ENCODE measurements around the gene MTRF1L.

MTRF1L gene

DNA sequence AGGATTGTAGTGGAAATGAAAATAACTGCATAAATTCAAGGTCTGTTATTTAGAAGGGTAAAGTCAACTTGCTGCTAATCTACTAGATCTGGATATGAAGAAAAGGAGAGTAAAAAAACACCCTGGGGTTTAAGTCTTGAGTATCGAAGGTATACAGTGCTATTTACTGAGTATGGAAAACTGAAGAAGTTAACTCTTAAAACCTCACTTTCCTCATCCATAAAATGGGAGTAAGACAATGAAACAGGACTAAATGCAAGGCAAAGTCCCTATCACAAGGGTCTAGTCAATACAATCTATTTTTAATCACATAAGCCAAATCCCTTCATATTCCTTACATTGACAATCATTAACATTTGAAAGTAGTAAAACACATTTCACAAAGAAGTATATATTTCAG is 21.9 kb downstream of the MTRF1L start:
- ATAC-seq (ENCODE audit: insufficient read depth, low read depth): no peak
- peak overlapping the region; percentile 63 for H3K4me2 ChIP-seq (ENCODE audit: insufficient read depth, low read length)
- H3K27ac ChIP-seq (ENCODE audit: low read length): peak overlapping the region; percentile 46
- no peaks in the 10 kb centered on the region for H3K27me3 ChIP-seq (ENCODE audit: insufficient read depth, low read length, poor library complexity)
- peaks cover 60% of the 10 kb centered on the region for H4K20me1 ChIP-seq (ENCODE audit: insufficient read depth, low read length)
- H3K36me3 ChIP-seq (ENCODE audit: insufficient read depth, low read length): peaks cover 68% of the 10 kb centered on the region
- TF ChIP-seq CTCF (IDR thresholded peaks at IDR 0.05; ENCODE audit: borderline replicate concordance, extremely low read depth, low read length, poor library complexity, severe bottlenecking) (no peak), EZH2 (IDR thresholded peaks at IDR 0.05; ENCODE audit: borderline replicate concordance, low read depth, low read length, severe bottlenecking) (no peak)
- H3K9ac ChIP-seq (ENCODE audit: low read depth, low read length): peak overlapping the region; percentile 100
- H3K79me2 ChIP-seq (ENCODE audit: insufficient read depth, low read length): peaks cover 94% of the 10 kb centered on the region
- no peak for DNase-seq
- H3K4me1 ChIP-seq (ENCODE audit: insufficient read depth, low read length): peaks cover 64% of the 10 kb centered on the region
- no peak overlapping the region for H2AFZ ChIP-seq (ENCODE audit: low read depth, low read length)
- H3K4me3 ChIP-seq (ENCODE audit: low read depth in 1 of 2, low read length in 2 of 2): peak overlapping the region; percentile 79 to 94
- H3K9me3 ChIP-seq (ENCODE audit: insufficient read depth, low read length, severe bottlenecking): no peaks in the 10 kb centered on the region

DNA sequence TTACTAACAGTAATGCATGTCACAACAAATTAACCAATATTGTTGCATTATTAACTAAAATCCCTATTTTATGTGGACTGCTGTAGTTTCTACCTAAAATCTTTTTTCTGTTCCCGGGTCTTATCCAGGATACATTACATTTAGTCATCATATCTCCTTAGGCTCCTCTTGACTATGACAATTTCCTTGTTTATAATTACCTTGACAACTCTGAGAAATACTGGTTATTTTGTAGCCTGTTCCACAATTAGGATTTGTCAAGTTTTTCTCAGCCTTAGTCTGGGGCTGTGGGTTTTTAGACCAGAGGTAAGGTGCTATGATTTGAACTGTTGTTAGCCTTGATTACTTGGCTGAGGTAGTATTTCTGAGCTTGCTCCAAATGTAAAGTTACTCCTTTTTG is 23.4 kb downstream of the MTRF1L start:
- Histone ChIP-seq H4K20me1 (ENCODE audit: insufficient read depth, low read length) (peaks cover 75% of the 10 kb centered on the region), H3K9ac (ENCODE audit: low read depth, low read length) (peak overlapping the region; percentile 100), H3K4me1 (ENCODE audit: insufficient read depth, low read length) (peaks cover 66% of the 10 kb centered on the region), H3K79me2 (ENCODE audit: insufficient read depth, low read length) (peaks cover 94% of the 10 kb centered on the region), H3K4me3 (ENCODE audit: low read depth in 1 of 2, low read length in 2 of 2) (peak overlapping the region in 1 of 2 experiments; percentile 79; a peak in 2 of 4 replicates), H3K4me2 (ENCODE audit: insufficient read depth, low read length) (peak overlapping the region; percentile 63), H3K9me3 (ENCODE audit: insufficient read depth, low read length, severe bottlenecking) (no peaks in the 10 kb centered on the region), H2AFZ (ENCODE audit: low read depth, low read length) (no peak overlapping the region), H3K27ac (ENCODE audit: low read length) (no peak overlapping the region; the same call in 1 of the 2 replicates), H3K27me3 (ENCODE audit: insufficient read depth, low read length, poor library complexity) (no peaks in the 10 kb centered on the region), H3K36me3 (ENCODE audit: insufficient read depth, low read length) (peaks cover 81% of the 10 kb centered on the region)
- no peak for TF ChIP-seq CTCF (IDR thresholded peaks at IDR 0.05; ENCODE audit: borderline replicate concordance, extremely low read depth, low read length, poor library complexity, severe bottlenecking)
- no peak for TF ChIP-seq EZH2 (IDR thresholded peaks at IDR 0.05; ENCODE audit: borderline replicate concordance, low read depth, low read length, severe bottlenecking)
- DNase-seq (no peak), ATAC-seq (ENCODE audit: insufficient read depth, low read depth) (no peak)

DNA sequence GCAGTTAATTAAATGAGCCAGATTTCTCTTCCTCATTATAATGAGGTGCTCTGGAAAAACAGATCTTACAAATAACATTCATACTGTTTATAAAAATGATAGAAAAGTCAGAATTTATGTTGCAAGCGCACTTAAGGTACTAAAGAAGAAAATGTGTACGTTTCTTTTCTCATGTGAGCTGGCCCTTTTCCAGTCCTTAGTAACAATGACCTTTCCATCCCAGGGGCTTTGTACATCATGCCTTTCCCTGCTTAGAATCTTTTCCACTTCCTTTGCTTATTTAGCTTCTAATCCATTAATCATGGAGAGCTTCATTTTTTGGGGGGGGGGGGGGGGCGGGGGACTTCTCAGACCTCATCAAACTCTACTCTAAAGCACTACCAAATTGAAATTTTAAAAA is 24.5 kb downstream of the MTRF1L start:
- ATAC-seq (ENCODE audit: insufficient read depth, low read depth): no peak
- peak overlapping the region; percentile 18 for H3K9ac ChIP-seq (ENCODE audit: low read depth, low read length)
- no peak for TF ChIP-seq CTCF (IDR thresholded peaks at IDR 0.05; ENCODE audit: borderline replicate concordance, extremely low read depth, low read length, poor library complexity, severe bottlenecking)
- TF ChIP-seq EZH2 (IDR thresholded peaks at IDR 0.05; ENCODE audit: borderline replicate concordance, low read depth, low read length, severe bottlenecking): no peak
- no peaks in the 10 kb centered on the region for H3K27me3 ChIP-seq (ENCODE audit: insufficient read depth, low read length, poor library complexity)
- H3K4me3 ChIP-seq (ENCODE audit: low read depth in 1 of 2, low read length in 2 of 2): peak overlapping the region in 1 of 2 experiments; percentile 48; a peak in 1 of 4 replicates
- H3K9me3 ChIP-seq (ENCODE audit: insufficient read depth, low read length, severe bottlenecking): no peaks in the 10 kb centered on the region
- H3K79me2 ChIP-seq (ENCODE audit: insufficient read depth, low read length): peaks cover 99% of the 10 kb centered on the region
- H3K4me2 ChIP-seq (ENCODE audit: insufficient read depth, low read length): peak overlapping the region; percentile 63
- H4K20me1 ChIP-seq (ENCODE audit: insufficient read depth, low read length): peaks cover 86% of the 10 kb centered on the region
- no peak overlapping the region for H3K27ac ChIP-seq (ENCODE audit: low read length)
- H3K4me1 ChIP-seq (ENCODE audit: insufficient read depth, low read length): peaks cover 74% of the 10 kb centered on the region
- DNase-seq: no peak
- no peak overlapping the region for H2AFZ ChIP-seq (ENCODE audit: low read depth, low read length)
- peaks cover 92% of the 10 kb centered on the region for H3K36me3 ChIP-seq (ENCODE audit: insufficient read depth, low read length)

All from DND-41 (cell line).